ENCODE results near the gene HSD17B10.
A peak's percentile ranks its signal among the peaks of the same experiment; 100 is the strongest.
"Not testable (repeated sequence)": the region's sequence is repeated elsewhere in the genome, so short reads cannot be mapped to it uniquely, and the experiment has no call there.

The HSD17B10 gene

GRCh38 chrX:53438174-53438831 lies 4.1 kb upstream of the HSD17B10 start:
- DNase-seq (ENCODE audit: low read depth, low spot score), result no peak

GRCh38 chrX:53437206-53437605 lies 3.0 kb upstream of the HSD17B10 start:
- DNase-seq (ENCODE audit: low read depth, low spot score), result no peak

DNA sequence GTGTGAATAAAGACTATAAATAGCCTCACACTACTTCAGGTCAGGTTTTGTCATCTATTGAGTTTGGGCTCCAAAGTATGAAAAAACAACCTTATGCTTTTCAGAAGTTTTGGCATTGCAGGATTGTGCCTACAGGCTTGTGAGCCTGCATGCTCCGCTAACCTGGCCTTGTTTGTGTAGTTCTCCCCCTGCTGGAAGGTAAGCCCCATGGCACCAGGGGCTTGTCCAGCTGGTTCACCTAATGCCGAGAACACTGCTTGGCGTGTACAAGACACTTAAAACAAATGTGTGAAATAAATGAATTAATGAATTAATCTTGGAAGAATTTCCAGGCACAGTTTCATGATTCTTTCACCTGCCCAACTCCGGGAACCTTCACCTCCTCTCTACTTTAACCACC lies 1.8 kb upstream of the HSD17B10 start:
- DNase-seq (ENCODE audit: low read depth, low spot score), result peak; percentile 20

DNA sequence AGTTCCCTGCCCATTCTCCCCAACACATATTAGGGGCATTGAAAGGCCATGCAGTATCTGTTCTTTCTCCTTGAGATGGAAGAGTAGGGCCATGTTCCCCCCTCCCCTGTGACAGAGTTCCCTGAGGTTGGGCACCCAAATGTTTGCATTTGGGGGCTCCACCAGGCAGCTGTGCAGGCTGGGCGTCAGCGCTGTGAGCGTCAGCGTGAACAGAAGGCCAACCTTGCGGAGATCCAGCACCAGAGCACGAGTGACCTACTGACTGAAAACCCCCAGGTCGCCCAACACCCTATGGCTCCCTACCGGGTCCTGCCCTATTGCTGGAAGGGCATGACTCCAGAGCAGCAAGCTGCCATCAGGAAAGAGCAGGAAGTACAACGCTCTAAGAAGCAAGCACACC lies 3.9 kb downstream of the HSD17B10 start:
- no peak for DNase-seq (ENCODE audit: low read depth, low spot score)

GRCh38 chrX:53429755-53430154 lies 4.4 kb downstream of the HSD17B10 start:
- no peak for DNase-seq (ENCODE audit: low read depth, low spot score)

DNA sequence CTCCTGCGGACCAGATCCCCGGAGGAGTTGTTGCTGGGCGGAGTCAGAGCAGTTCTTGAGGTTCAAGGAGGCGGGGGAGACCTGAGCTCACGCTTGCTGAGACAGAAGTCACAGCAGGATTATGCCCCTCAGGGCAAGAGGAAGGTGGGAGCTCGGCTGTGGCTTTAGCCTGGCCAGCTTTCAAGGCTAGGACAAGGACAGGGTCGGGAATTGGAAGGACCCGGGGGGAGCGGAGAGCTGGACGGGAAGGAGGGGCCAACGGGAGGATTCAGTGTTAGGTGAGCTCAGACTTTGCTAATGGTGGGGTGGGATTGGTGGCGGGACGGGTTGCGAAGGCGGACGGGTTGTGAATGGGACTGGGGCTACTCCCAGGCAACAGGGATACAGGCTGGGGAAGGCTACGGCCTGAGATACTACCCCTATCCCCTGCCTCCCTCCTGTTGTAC lies 11.3 kb downstream of the HSD17B10 start, which contains the start of gene RIBC1:
Gene RIBC1 (plus strand): TSS at position 13 of the 446 bp plus-strand sequence. CDS start 3,404 bp downstream, outside the sequence.
- DNase-seq (ENCODE audit: low read depth, low spot score), result no peak

DNA sequence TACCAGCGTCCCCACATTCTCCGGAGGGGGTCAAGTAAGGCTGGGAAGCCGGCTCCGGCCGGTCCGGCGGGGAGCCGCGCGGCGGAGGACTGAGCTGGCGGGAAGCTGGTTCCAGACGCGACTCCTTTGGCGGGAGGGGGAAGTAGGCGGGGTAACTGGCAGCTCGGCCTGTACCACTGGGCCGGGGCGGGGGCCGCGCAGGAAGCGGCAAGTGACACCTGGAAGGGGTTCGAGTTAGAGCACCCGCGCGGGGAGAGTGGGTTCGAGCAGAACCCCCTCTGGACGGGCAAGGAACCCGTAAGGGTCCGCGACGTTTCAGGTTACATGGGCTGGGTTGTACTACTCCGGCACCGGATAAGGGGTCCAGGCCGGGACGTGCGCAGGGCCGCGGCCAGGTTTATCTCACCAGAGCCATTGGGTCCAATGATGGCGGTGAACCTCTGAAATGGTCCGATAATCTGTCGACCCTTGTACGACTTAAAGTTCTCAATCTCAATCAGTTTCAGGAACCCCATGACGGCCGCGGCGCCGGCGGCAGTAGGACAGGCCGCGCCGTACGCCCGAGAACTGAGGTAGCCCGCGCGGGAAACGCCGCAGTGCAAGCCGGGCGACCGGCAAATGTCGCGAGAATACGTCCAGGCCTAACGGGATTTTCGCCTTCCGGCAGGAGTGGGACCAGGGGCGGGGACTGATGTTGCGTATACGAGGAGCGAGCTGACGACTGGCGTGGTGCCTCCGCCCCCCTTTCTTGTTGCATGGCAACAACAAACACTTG lies 11.9 kb downstream of the HSD17B10 start, which contains the start of gene SMC1A:
Gene SMC1A (minus strand): TSS at position 569 of the 775 bp plus-strand sequence. CDS start 54 bp downstream, at position 515.
- peak; percentile 77 for DNase-seq (ENCODE audit: low read depth, low spot score)

DNA sequence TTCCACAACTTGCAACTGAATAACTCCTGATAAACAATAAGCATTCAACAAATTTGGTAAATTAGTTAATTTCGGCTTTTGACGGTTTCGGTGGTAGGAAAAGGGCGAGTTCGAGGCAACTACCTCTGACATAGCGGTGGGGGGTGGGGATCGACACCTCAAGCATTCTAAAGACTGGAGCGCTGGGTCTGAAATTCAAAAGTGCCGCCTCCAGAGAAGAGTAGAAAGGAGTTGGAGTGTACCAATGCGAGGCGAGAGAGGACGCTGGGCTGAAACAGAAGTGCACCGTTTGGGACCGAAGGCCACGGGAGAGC lies 12.4 kb downstream of the HSD17B10 start:
- DNase-seq (ENCODE audit: low read depth, low spot score), result peak; percentile 1

DNA sequence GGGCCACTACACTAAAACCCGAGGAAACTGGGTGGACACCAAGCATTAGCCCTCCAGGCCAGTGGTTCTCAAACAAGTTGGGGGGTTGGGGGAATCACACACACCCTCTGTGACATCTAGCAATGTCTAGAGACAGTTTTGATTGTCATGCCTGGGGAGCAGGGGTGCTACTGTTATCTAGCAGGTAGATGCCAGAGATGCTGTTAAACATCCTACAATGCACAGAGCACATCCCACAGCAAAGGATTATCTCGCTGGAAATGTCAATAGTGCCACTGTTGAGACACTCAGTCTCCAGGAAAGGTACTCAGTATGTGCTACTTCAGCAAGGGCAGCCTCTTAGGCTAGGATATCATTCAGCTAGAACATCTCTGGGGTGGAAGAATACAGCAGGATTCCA lies 13.0 kb downstream of the HSD17B10 start:
- DNase-seq (ENCODE audit: low read depth, low spot score), result no peak

DNA sequence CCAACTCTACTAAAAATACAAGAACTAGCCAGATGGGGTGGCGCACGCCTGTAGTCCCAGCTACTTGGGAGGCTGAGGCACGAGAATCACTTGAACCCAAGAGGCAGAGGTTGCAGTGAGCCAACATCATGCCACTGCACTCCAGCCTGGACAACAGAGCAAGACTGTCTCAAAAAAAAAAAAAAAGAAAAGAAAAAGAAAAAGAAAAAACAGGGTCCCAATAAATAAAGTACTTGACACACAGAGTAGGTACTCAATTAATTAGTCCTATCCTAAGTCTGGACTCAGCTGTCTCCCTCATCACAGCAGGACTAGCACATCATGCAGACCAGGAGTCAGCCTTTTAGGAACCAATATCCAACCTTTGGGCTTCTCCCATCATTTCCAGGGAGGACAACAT lies 13.8 kb downstream of the HSD17B10 start:
- not testable (repeated sequence) for DNase-seq (ENCODE audit: low read depth, low spot score)

DNA sequence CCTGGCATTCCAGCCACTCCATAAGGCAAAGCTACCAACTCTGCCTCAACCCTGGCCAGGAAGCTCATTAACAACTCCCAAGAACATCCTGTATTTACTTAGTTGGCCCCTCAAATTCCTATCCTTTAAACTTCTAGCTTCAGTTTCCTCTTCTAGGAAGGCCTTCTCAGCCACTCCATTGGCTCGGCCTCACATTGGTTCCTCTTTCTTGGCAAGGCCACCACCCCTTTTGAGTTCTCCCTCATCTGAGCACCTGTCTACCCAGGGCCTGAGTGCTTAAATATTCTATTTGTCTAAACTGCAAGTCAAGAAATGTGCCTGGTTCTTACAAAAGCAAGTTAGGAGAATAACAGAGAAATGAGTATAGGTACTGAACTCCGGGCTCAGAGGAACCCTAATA lies 21.7 kb downstream of the HSD17B10 start:
- no peak for DNase-seq (ENCODE audit: low read depth, low spot score)

DNA sequence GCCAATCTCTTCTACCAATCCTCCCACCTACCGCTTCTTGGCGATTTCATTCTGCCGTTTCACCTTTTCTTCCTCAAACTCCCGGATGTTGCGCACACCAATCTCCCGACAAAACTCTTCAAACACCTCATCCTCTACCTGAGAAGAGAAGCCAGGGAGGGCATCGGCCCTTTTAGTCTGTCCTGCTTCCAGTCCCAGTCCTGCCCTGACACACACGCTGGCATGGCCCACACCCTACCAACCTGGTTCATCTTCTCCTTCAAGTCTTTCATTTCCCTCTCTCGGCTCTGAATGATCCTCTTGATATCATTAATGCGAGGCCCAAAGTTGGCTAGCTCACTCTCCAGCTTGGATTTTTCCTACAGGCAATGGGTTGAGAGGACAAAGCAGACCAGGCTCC lies 30.6 kb downstream of the HSD17B10 start:
- DNase-seq (ENCODE audit: low read depth, low spot score), result no peak

DNA sequence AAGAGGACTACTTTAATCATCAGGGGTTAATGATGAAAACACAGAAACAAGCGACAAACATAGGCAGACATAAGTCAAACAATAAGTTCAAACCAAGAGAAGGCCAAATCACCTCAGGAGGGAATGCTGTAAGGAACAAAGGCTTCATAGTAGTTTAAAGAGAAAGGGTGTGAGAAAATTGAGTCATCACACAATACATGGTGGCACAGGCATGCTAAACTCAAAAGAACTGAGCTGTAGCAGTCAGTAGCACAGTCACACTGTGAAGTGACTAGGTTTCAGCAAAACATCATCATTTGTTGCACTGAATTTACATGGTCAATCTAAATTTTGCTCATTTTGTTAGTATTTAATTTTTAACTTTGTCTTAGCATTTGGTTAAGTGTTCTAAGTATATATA lies 36.0 kb downstream of the HSD17B10 start:
- DNase-seq (ENCODE audit: low read depth, low spot score), result no peak

- DNase-seq (ENCODE audit: low read depth, low spot score), result no peak
These were observed 38.4 kb downstream of the HSD17B10 start for GRCh38 chrX:53395605-53396298.

GRCh38 chrX:53383376-53384076 lies 50.6 kb downstream of the HSD17B10 start:
- no peak for DNase-seq (ENCODE audit: low read depth, low spot score)
